ENCODE results near the gene KIAA1755.

DNA sequence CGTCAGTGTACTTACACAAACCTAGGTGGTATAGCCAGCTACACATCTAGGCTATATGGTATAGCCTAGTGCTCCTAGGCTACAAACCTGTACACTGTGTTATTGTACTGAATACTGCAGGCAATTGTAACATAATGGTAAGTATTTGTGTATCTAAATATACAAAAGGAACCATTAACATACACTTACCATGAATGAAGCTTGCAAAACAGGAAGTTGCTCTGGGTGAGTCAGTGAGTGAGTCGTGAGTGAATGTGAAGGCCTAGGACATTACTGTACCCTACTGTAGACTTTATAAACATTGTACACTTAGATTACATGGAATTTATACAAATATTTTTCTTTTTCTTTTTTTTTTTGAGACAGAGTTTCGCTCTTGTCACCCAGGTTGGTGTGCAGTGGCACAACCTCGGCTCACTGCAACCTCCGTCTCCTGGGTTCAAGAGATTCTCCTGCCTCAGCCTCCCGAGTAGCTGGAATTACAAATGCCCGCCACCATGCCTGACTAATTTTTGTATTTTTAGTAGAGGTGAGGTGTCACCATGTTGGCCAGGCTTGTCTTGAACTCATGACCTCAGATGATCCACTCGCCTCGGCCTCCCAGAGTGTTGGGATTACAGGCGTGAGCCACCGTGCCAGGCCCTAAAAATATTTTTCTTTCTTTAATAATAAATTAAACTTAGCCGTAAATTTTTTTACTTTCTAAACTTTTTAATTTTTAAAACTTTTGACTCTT, 15.4 kb upstream of the KIAA1755 start:
- TF ChIP-seq, protein P1, sequence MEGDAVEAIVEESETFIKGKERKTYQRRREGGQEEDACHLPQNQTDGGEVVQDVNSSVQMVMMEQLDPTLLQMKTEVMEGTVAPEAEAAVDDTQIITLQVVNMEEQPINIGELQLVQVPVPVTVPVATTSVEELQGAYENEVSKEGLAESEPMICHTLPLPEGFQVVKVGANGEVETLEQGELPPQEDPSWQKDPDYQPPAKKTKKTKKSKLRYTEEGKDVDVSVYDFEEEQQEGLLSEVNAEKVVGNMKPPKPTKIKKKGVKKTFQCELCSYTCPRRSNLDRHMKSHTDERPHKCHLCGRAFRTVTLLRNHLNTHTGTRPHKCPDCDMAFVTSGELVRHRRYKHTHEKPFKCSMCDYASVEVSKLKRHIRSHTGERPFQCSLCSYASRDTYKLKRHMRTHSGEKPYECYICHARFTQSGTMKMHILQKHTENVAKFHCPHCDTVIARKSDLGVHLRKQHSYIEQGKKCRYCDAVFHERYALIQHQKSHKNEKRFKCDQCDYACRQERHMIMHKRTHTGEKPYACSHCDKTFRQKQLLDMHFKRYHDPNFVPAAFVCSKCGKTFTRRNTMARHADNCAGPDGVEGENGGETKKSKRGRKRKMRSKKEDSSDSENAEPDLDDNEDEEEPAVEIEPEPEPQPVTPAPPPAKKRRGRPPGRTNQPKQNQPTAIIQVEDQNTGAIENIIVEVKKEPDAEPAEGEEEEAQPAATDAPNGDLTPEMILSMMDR (IDR thresholded peaks at IDR 0.05) = no peak
- no peak for TF ChIP-seq POLR2A (IDR thresholded peaks at IDR 0.05)
